Karpas-422 (cell line): ENCODE measurements around the gene ZFP64. TPM values are rescaled to one million over a fixed set of nuclear protein-coding genes. Genes with fewer than 3 reads are reported as not detected.

Experiments
- DNase-seq: peaks from one replicate; pipeline ENCODE4 v3.0.0-alpha.2; 2015
- H2AFZ ChIP-seq: fragments of 200-600 bp; sonication (generic); 2 replicates; pipeline ENCODE4 v1.6.1; 2014; ENCODE audit warnings: antibody characterized with exemption, low read length, mixed read lengths
- H3K27ac ChIP-seq: fragments of 200-600 bp; sonication (generic); 2 replicates; pipeline ENCODE4 v1.5.1; 2014; ENCODE audit warnings: mild to moderate bottlenecking, low read length, moderate library complexity
- H3K27me3 ChIP-seq: fragments of 200-600 bp; sonication (generic); 2 replicates; pipeline ENCODE4 v1.6.1; 2014; ENCODE audit warnings: low read length, mixed read lengths
- H3K36me3 ChIP-seq: fragments of 200-600 bp; sonication (generic); 2 replicates; pipeline ENCODE4 v1.6.1; 2014; ENCODE audit warnings: low read length, mixed read lengths; ENCODE audit not compliant: insufficient read depth
- H3K4me1 ChIP-seq: fragments of 200-600 bp; sonication (generic); 2 replicates; pipeline ENCODE4 v1.6.1; 2014; ENCODE audit warnings: mild to moderate bottlenecking, low read length, mixed read lengths
- H3K4me2 ChIP-seq: fragments of 200-600 bp; sonication (generic); 2 replicates; pipeline ENCODE4 v1.6.1; 2014; ENCODE audit warnings: low read length, low read depth, mild to moderate bottlenecking; ENCODE audit not compliant: poor library complexity, severe bottlenecking
- H3K4me3 ChIP-seq: fragments of 200-600 bp; sonication (generic); 2 replicates; pipeline ENCODE4 v1.5.1; 2014; ENCODE audit warnings: mild to moderate bottlenecking, antibody characterized with exemption, low read length, mixed read lengths
- H3K79me2 ChIP-seq: fragments of 200-600 bp; sonication (generic); 2 replicates; pipeline ENCODE4 v1.6.1; 2014; ENCODE audit warnings: mild to moderate bottlenecking, low read length, mixed read lengths
- H3K9ac ChIP-seq: fragments of 200-600 bp; sonication (generic); 2 replicates; pipeline ENCODE4 v1.6.0; 2014; ENCODE audit warnings: low read length
- H3K9me2 ChIP-seq: fragments of 200-600 bp; sonication (generic), shearing (Covaris generic); replicated peaks from 2 replicates; pipeline ENCODE4 v1.6.0; 2014; ENCODE audit warnings: mild to moderate bottlenecking, low read length, moderate library complexity; ENCODE audit not compliant: insufficient read depth
- H3K9me3 ChIP-seq: fragments of 300-700, 200-600 bp; sonication (generic); 2 replicates; pipeline ENCODE4 v1.6.1; 2014; ENCODE audit warnings: low read length, mixed read lengths
- H4K20me1 ChIP-seq: fragments of 200-600 bp; sonication (generic); 2 replicates; pipeline ENCODE4 v1.6.1; 2014; ENCODE audit warnings: mild to moderate bottlenecking, antibody characterized with exemption, low read length, low read depth; ENCODE audit not compliant: insufficient read depth
- total RNA-seq: library from RNA; depleted of rRNA; stranded (reverse); fragments of >200 nt; shearing (Covaris generic); gene quantifications from 2 replicates; pipeline ENCODE4 v1.2.3, GENCODE V29; 2014; ENCODE audit warnings: low replicate concordance

Gene ZFP64
- total RNA-seq, 1 experiment from 2014 or later = 5.9 TPM

- no peaks in the 10 kb centered on the region for H3K9me2 ChIP-seq
- no peaks in the 10 kb centered on the region for H3K4me1 ChIP-seq
- H2AFZ ChIP-seq = no peak overlapping the region
- H3K27ac ChIP-seq = no peak overlapping the region
- H3K79me2 ChIP-seq = no peaks in the 10 kb centered on the region
- H4K20me1 ChIP-seq = no peaks in the 10 kb centered on the region
- no peaks in the 10 kb centered on the region for H3K9me3 ChIP-seq
- H3K9ac ChIP-seq = no peak overlapping the region
- DNase-seq = no peak
- H3K36me3 ChIP-seq = no peaks in the 10 kb centered on the region
- no peak overlapping the region for H3K4me2 ChIP-seq
- no peaks in the 10 kb centered on the region for H3K27me3 ChIP-seq
- H3K4me3 ChIP-seq = no peak overlapping the region
These were observed 64.3 kb downstream of the ZFP64 start for GRCh38 chr20:52127309-52127708.

GRCh38 chr20:52124821-52125220, 66.8 kb downstream of the ZFP64 start:
- Histone ChIP-seq H3K27ac (no peak overlapping the region), H3K4me2 (no peak overlapping the region), H3K9ac (no peak overlapping the region), H4K20me1 (no peaks in the 10 kb centered on the region), H3K79me2 (no peaks in the 10 kb centered on the region), H3K36me3 (no peaks in the 10 kb centered on the region), H3K27me3 (no peaks in the 10 kb centered on the region), H3K4me1 (no peaks in the 10 kb centered on the region), H3K9me3 (no peaks in the 10 kb centered on the region), H3K9me2 (no peaks in the 10 kb centered on the region), H3K4me3 (no peak overlapping the region), H2AFZ (no peak overlapping the region)
- no peak for DNase-seq

GRCh38 chr20:52118696-52119095, 72.9 kb downstream of the ZFP64 start:
- Histone ChIP-seq H3K4me3 (no peak overlapping the region), H3K4me1 (no peaks in the 10 kb centered on the region), H3K9ac (no peak overlapping the region), H3K27me3 (no peaks in the 10 kb centered on the region), H3K9me2 (no peaks in the 10 kb centered on the region), H3K9me3 (no peaks in the 10 kb centered on the region), H4K20me1 (no peaks in the 10 kb centered on the region), H3K4me2 (no peak overlapping the region), H2AFZ (no peak overlapping the region), H3K36me3 (no peaks in the 10 kb centered on the region), H3K27ac (no peak overlapping the region), H3K79me2 (no peaks in the 10 kb centered on the region)
- DNase-seq = no peak

GRCh38 chr20:52118016-52118623, 73.5 kb downstream of the ZFP64 start:
- no peaks in the 10 kb centered on the region for H3K27me3 ChIP-seq
- H4K20me1 ChIP-seq = no peaks in the 10 kb centered on the region
- H3K36me3 ChIP-seq = no peaks in the 10 kb centered on the region
- no peak overlapping the region for H3K9ac ChIP-seq
- H3K4me2 ChIP-seq = no peak overlapping the region
- no peaks in the 10 kb centered on the region for H3K9me2 ChIP-seq
- H3K4me1 ChIP-seq = no peaks in the 10 kb centered on the region
- H3K27ac ChIP-seq = no peak overlapping the region
- H3K4me3 ChIP-seq = no peak overlapping the region
- H2AFZ ChIP-seq = no peak overlapping the region
- H3K79me2 ChIP-seq = no peaks in the 10 kb centered on the region
- no peak for DNase-seq
- H3K9me3 ChIP-seq = no peaks in the 10 kb centered on the region

GRCh38 chr20:52110456-52110855, 81.1 kb downstream of the ZFP64 start:
- H2AFZ ChIP-seq = no peak overlapping the region
- H3K79me2 ChIP-seq = no peaks in the 10 kb centered on the region
- peaks cover 3% of the 10 kb centered on the region; the same call in 1 of the 2 replicates for H3K9me3 ChIP-seq
- H3K9ac ChIP-seq = no peak overlapping the region
- no peak overlapping the region for H3K4me3 ChIP-seq
- no peaks in the 10 kb centered on the region for H3K36me3 ChIP-seq
- no peak overlapping the region for H3K27ac ChIP-seq
- H3K4me1 ChIP-seq = no peaks in the 10 kb centered on the region
- no peaks in the 10 kb centered on the region for H4K20me1 ChIP-seq
- DNase-seq = no peak
- no peak overlapping the region for H3K4me2 ChIP-seq
- no peaks in the 10 kb centered on the region for H3K9me2 ChIP-seq
- no peaks in the 10 kb centered on the region for H3K27me3 ChIP-seq

- H3K4me2 ChIP-seq = no peak overlapping the region
- H3K36me3 ChIP-seq = no peaks in the 10 kb centered on the region
- no peak overlapping the region for H2AFZ ChIP-seq
- DNase-seq = no peak
- H4K20me1 ChIP-seq = no peaks in the 10 kb centered on the region
- no peaks in the 10 kb centered on the region for H3K27me3 ChIP-seq
- H3K9ac ChIP-seq = no peak overlapping the region
- H3K4me1 ChIP-seq = no peaks in the 10 kb centered on the region
- no peak overlapping the region for H3K27ac ChIP-seq
- H3K9me2 ChIP-seq = no peaks in the 10 kb centered on the region
- H3K4me3 ChIP-seq = no peak overlapping the region
- H3K9me3 ChIP-seq = peaks cover 3% of the 10 kb centered on the region; the same call in 1 of the 2 replicates
- no peaks in the 10 kb centered on the region for H3K79me2 ChIP-seq
These were observed 85.8 kb downstream of the ZFP64 start for GRCh38 chr20:52105442-52106422.

- H3K4me2 ChIP-seq = no peak overlapping the region
- H3K9ac ChIP-seq = no peak overlapping the region
- H3K4me3 ChIP-seq = no peak overlapping the region
These were observed 86.8 kb downstream of the ZFP64 start for GRCh38 chr20:52104546-52105441.

More at GRCh38 chr20:52104546-52105441, 86.8 kb downstream of the ZFP64 start:
- DNase-seq = no peak
- Histone ChIP-seq H3K27ac (no peak overlapping the region), H3K36me3 (no peaks in the 10 kb centered on the region), H3K4me1 (no peaks in the 10 kb centered on the region), H2AFZ (no peak overlapping the region), H3K27me3 (no peaks in the 10 kb centered on the region), H3K9me2 (no peaks in the 10 kb centered on the region), H4K20me1 (no peaks in the 10 kb centered on the region), H3K79me2 (no peaks in the 10 kb centered on the region), H3K9me3 (peaks cover 3% of the 10 kb centered on the region; the same call in 1 of the 2 replicates)
